BLaER1 (cell line): ENCODE results near the gene ALG10B.

Source experiments
- H3K27ac ChIP-seq: shearing (Covaris generic); formaldehyde crosslinking; 2 replicates; pipeline ENCODE4 v1.8.1; 2022
- H3K27me3 ChIP-seq: shearing (Covaris generic); formaldehyde crosslinking; 2 replicates; pipeline ENCODE4 v1.8.1; 2022
- H3K36me3 ChIP-seq: shearing (Covaris generic); formaldehyde crosslinking; 2 replicates; pipeline ENCODE4 v1.8.1; 2022
- H3K4me1 ChIP-seq: shearing (Covaris generic); formaldehyde crosslinking; 2 replicates; pipeline ENCODE4 v1.8.1; 2022
- H3K4me2 ChIP-seq: shearing (Covaris generic); formaldehyde crosslinking; 2 replicates; pipeline ENCODE4 v1.8.1; 2022
- H3K4me3 ChIP-seq: shearing (Covaris generic); formaldehyde crosslinking; 2 replicates; pipeline ENCODE4 v1.8.1; 2022
- H3K9ac ChIP-seq: shearing (Covaris generic); formaldehyde crosslinking; 2 replicates; pipeline ENCODE4 v1.8.1; 2022
- H3K9me3 ChIP-seq: shearing (Covaris generic); formaldehyde crosslinking; 2 replicates; pipeline ENCODE4 v1.8.1; 2022
- H4K20me1 ChIP-seq: shearing (Covaris generic); formaldehyde crosslinking; 2 replicates; pipeline ENCODE4 v1.8.1; 2022
- Cebpa-rat ChIP-seq: shearing (Covaris generic); IDR thresholded peaks from 2 replicates; pipeline ENCODE4 v1.8.1; 2022

Gene ALG10B

DNA sequence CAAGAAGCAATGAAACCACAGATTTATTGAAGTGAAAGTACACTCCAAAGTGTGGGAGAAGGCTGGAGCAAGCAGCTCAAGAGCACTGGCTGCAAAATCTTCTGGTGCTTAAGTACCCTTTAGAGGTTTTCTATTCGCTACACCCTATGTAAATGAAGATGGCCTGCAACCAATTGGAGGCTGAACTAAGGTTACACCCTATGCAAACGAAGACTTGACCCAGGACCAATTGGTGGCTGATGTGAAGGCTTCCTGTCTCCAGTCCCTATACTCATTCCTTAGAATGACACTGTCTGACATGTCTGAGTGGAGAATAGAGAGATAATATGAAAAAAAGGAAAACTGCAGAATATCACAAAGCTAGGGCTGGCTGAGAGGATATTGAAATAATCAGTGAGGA is 57.2 kb downstream of the ALG10B start:
- no peaks in the 10 kb centered on the region for H3K27me3 ChIP-seq
- H3K4me2 ChIP-seq, result no peak overlapping the region
- no peak for TF ChIP-seq Cebpa-rat
- no peaks in the 10 kb centered on the region for H4K20me1 ChIP-seq
- no peak overlapping the region for H3K27ac ChIP-seq
- peaks cover 4% of the 10 kb centered on the region; the same call in 1 of the 2 replicates for H3K9me3 ChIP-seq
- no peak overlapping the region for H3K9ac ChIP-seq
- no peaks in the 10 kb centered on the region for H3K36me3 ChIP-seq
- H3K4me1 ChIP-seq, result no peaks in the 10 kb centered on the region
- no peak overlapping the region for H3K4me3 ChIP-seq

DNA sequence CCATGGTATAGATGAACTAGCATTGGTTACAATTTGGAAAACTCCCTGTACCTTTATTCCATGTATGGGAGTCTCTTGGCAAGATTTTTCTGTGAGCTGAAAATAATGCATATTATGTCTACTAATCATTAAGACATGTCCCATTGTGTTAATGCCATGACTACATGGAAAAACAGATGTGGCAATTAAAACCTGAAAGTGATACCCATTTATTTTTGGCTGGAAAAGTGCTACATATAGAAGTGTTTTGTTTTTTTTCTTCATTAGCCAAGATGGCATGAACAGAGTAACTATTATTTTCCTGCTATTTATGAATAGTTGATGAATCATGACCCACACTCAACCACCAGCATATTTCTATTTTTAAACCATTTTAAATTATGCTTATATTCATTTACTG is 58.2 kb downstream of the ALG10B start:
- TF ChIP-seq Cebpa-rat, result no peak
- Histone ChIP-seq H3K27ac (no peak overlapping the region), H4K20me1 (no peaks in the 10 kb centered on the region), H3K4me1 (no peaks in the 10 kb centered on the region), H3K9ac (no peak overlapping the region), H3K4me2 (no peak overlapping the region), H3K9me3 (peaks cover 4% of the 10 kb centered on the region; the same call in 1 of the 2 replicates), H3K4me3 (no peak overlapping the region), H3K36me3 (no peaks in the 10 kb centered on the region), H3K27me3 (no peaks in the 10 kb centered on the region)
